ENCODE measurements around the gene RSRP1. TPM values are rescaled to one million over a fixed set of nuclear protein-coding genes. Genes with fewer than 3 reads are reported as not detected.

RSRP1 gene
- total RNA-seq, 2 donors from 2014 or later = 23.5 to 27.7 TPM

- Histone ChIP-seq H3K27ac (no peak overlapping the region), H3K27me3 (no peaks in the 10 kb centered on the region), H3K4me1 (no peaks in the 10 kb centered on the region), H3K36me3 (no peaks in the 10 kb centered on the region), H3K9me3 (no peaks in the 10 kb centered on the region), H3K4me3 (no peak overlapping the region)
- no peak for TF ChIP-seq CTCF (IDR thresholded peaks at IDR 0.05)
- DNase-seq (ENCODE audit: low spot score) = no peak
Observed at GRCh38 chr1:25197235-25197975, 49.8 kb downstream of the RSRP1 start.

- Histone ChIP-seq H3K27ac (no peak overlapping the region), H3K27me3 (no peaks in the 10 kb centered on the region), H3K9me3 (no peaks in the 10 kb centered on the region), H3K4me3 (no peak overlapping the region), H3K4me1 (no peaks in the 10 kb centered on the region), H3K36me3 (no peaks in the 10 kb centered on the region)
- TF ChIP-seq CTCF (IDR thresholded peaks at IDR 0.05) = no peak
- DNase-seq (ENCODE audit: low spot score) = no peak
Observed at GRCh38 chr1:25196830-25197229, 50.4 kb downstream of the RSRP1 start.

- H3K27me3 ChIP-seq = no peaks in the 10 kb centered on the region
Observed at GRCh38 chr1:25195835-25196234, 51.4 kb downstream of the RSRP1 start.

GRCh38 chr1:25194572-25195020 lies 52.7 kb downstream of the RSRP1 start:
- no peak overlapping the region for H3K27ac ChIP-seq
- no peak for DNase-seq (ENCODE audit: low spot score)
- H3K4me3 ChIP-seq = no peak overlapping the region
- H3K4me1 ChIP-seq = no peaks in the 10 kb centered on the region
- no peak for TF ChIP-seq CTCF (IDR thresholded peaks at IDR 0.05)
- H3K36me3 ChIP-seq = no peaks in the 10 kb centered on the region
- H3K27me3 ChIP-seq = no peaks in the 10 kb centered on the region
- no peaks in the 10 kb centered on the region for H3K9me3 ChIP-seq

More at GRCh38 chr1:25195835-25196234, 51.4 kb downstream of the RSRP1 start:
- no peaks in the 10 kb centered on the region for H3K9me3 ChIP-seq
- no peaks in the 10 kb centered on the region for H3K36me3 ChIP-seq
- no peak overlapping the region for H3K4me3 ChIP-seq
- no peaks in the 10 kb centered on the region for H3K4me1 ChIP-seq
- H3K27ac ChIP-seq = no peak overlapping the region
- DNase-seq (ENCODE audit: low spot score) = no peak
- no peak for TF ChIP-seq CTCF (IDR thresholded peaks at IDR 0.05)

- Histone ChIP-seq H3K27me3 (no peaks in the 10 kb centered on the region), H3K4me1 (no peaks in the 10 kb centered on the region), H3K36me3 (no peaks in the 10 kb centered on the region), H3K27ac (no peak overlapping the region), H3K4me3 (no peak overlapping the region), H3K9me3 (no peaks in the 10 kb centered on the region)
- DNase-seq (ENCODE audit: low spot score) = no peak
- no peak for TF ChIP-seq CTCF (IDR thresholded peaks at IDR 0.05)
Observed at GRCh38 chr1:25194054-25194453, 53.2 kb downstream of the RSRP1 start.

GRCh38 chr1:25193229-25193628 lies 54.0 kb downstream of the RSRP1 start:
- no peak for TF ChIP-seq CTCF (IDR thresholded peaks at IDR 0.05)
- Histone ChIP-seq H3K27me3 (no peaks in the 10 kb centered on the region), H3K9me3 (no peaks in the 10 kb centered on the region), H3K4me3 (no peak overlapping the region), H3K36me3 (no peaks in the 10 kb centered on the region), H3K4me1 (no peaks in the 10 kb centered on the region), H3K27ac (no peak overlapping the region)
- no peak for DNase-seq (ENCODE audit: low spot score)
